Transverse colon (tissue), 4 donors: ENCODE data around the gene AKT3.

Experiments
- CTCF ChIP-seq, 5 experiments: fragments of 200-600 bp in 3 of 5; fragments of 450-650 bp in 2 of 5; sonication (generic) in 3 of 5; IDR thresholded peaks; 1 replicate in 2 of 5; 2 replicates in 3 of 5; pipeline ENCODE4 v1.5.1; 2016 to 2017; ENCODE audit warnings: antibody characterized with exemption in 5 of 5, inconsistent platforms in 3 of 5, mild to moderate bottlenecking in 2 of 5, moderate library complexity in 1 of 5
- POLR2A ChIP-seq: fragments of 450-650 bp; IDR thresholded peaks from one replicate; pipeline ENCODE4 v1.6.1; 2016; ENCODE audit warnings: antibody characterized with exemption, mild to moderate bottlenecking, moderate library complexity
- POLR2AphosphoS5 ChIP-seq, 3 donors: sonication (generic); formaldehyde crosslinking; IDR thresholded peaks; one replicate each; pipeline ENCODE4 v1.6.1; 2016; ENCODE audit warnings: antibody characterized with exemption in 3 of 3

GRCh38 chr1:243783714-243784113, 66.3 kb downstream of the AKT3 start:
- TF ChIP-seq POLR2A = no peak
- TF ChIP-seq CTCF (IDR thresholded peaks at IDR 0.05) = no peak
- TF ChIP-seq POLR2AphosphoS5 (IDR thresholded peaks at IDR 0.05) = no peak
